Measurements from ENCODE around the gene CFAP221.

CFAP221 gene

DNA sequence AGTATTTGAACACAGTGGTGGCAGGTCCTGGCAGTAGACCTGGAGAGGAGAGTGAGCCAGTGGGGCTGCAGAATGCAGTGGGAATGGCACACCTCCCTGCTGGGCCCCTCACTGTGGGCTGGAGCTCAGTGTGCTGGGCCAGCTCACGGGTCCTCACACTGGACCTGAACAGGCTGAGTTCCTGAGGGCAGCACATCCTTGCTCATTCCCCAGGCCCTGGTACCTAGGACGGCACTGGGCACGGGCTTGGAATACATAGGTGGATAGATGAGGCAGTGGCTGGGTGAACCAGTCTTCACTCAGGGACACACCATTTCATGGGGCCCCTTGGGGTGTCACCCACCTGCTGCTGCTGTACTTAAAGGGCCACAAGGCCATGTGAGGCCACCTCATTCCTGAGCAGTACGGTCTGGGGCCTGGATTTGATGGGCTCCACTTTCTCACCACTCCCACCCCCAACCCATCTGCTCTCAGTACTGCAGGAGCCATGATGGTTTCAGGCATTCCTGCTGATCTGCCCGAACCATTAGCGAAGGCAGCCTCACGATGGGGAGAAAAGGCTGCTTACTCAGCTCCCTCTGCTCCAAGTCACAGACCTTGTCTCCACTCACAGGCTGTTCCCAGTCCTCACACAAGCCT, 138.9 kb downstream of the CFAP221 start:
- no peak for DNase-seq

DNA sequence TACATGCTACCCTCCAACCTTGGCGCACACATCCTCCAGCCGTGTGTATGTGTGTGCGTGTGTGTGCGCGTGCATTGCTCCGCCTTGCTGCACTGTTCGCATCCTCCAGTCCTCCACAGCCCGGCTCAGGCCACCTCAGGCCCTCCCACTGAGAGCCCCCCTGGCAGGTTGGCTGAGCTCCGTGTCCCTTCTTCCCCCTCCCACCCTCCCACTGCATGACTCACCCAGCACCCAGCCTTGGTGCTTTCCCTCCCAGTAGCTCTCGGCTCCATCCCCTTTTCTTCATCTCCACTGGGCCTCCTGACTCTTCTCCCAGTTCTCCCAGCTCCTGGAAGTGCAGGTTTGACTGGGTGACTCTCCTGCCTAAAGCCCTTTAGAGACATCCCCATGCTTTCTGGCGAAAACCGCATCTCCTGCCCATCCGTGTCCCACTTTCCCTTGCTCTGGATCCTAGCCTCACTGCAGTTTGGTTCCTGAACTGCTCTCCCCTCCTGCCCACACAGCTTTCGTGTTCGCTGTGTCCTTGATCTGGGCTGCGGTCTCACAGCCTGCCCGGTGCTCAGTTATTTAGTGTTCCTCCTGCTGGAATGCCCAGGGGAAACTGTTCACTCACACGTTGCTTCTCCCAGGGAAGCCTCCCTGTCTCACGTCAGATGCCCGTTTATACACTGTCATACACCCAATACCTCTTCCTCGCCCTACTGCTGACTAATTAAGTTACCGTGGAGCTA, 139.6 kb downstream of the CFAP221 start:
- DNase-seq: no peak

DNA sequence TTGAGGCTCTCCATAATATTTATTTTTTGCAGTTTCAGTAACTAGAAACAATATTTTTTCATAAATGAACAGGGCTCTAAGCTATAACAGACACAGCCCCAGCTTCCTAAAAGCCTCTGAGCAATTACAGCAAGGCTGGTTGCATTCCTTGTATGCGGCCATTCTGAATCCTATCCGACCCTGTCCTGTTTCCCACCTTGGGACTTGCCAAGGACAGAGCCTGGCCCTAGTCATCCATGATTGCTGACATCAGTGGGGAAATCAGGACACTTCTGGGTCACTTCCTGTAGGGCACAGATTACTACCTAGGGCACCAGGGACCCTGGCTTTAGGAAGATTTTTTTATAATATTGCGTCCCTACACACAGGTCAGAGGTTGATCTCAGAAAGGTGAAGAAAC, 140.3 kb downstream of the CFAP221 start:
- DNase-seq: no peak

DNA sequence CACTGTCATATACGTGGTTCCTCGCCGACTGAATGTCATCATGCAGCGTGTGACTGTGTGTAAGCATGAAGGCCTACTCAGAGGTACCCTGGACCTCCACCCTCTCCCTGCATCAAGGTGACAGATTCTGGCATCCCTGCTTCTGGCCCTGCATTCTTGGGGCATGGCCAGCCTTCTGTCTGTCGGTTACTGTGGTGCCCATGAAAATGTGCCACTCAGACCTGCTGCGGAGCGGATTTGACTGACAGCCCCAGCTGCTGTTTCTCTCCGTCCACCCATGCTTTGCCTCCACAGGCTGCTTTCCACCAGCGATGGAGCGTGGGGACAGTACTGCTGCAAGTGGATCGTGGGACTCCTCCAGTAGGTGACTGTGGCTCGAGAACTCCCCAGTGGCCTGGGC, 144.4 kb downstream of the CFAP221 start:
- DNase-seq: no peak

DNA sequence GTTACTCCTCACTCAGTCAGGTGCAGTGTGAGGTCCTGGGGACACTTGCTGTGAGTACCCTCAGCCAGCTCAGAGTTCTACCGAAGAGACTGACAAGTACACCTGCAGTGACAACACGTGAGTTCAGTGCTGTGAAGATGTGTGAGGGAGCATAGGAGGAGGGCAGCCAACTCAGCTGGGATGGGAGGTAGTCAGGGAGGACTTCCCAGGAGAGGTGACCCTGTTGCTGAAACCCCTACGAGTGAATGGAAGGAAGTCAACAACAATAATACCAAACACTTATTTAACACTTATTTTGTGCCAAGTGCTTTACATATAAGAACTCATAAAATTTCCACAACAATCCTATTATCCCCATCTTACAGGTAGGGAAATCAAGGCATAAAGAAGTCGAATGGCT, 145.0 kb downstream of the CFAP221 start:
- no peak for DNase-seq

DNA sequence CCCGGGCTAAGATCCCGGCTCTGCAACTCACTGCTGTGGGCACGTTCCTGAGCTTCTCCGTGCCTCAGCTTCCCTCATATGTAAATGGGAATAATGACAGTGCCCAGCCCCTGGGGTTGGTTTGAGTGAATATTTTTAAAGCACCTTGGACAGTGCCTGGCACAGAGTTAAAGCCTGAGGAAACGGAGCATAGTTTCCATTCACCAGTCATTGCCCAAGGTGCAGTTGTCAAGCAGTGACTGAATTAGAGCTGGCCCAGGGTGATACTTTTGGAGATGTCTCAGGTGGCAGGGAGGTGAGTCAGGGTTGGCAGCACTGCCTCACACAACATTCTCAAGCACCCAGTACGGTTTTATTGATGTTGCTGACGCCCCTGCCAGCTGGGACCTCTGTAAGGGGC, 146.9 kb downstream of the CFAP221 start:
- no peak for DNase-seq

DNA sequence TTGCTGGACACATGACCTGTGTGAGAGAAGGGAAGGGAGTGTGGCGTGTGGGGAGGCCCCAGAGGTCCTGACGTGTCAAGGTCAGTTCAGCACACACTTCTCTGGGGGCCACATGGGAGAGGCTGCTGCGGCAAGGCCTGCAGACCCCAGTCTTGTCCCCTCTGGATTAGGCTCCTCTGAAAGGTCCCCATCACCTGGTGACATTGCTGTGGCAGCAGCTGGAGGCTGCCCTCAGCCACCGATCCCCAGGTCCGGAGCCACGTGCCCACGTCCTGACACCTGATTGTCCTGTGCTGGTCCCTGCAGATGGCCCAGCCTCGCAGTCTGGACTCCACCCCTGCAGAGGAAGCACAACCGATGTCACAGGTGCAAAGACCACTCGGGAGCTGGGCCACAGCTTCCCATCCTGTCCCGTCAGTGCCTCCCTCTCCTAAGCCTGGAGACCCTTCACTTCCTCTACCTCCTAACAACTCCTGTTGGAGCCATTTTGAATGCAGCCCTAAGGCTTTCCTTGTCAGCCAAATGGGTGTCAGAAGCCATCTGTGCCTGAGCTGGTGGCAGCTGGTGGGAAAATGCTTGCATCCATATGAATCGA, 147.5 kb downstream of the CFAP221 start:
- no peak for DNase-seq

DNA sequence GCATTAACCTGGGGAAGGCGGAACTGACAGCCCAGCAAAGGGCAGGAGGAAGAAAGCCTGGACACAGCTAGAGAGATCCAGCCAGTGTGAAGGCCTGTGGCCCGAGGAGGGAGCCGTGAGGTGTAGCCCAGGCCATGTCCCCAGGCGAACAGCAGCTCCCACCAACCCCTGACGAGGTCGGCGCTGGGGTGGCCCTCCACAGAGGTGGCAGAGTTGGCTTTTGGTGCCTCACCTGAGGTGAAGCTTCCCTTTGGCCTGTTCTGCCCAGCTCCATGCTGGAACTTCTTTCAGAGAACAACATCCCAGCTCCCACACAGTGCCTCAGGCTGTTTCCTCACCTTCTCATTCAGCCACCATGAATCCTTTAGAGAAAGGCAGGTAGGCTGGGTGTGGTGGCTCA, 148.1 kb downstream of the CFAP221 start:
- DNase-seq: no peak

DNA sequence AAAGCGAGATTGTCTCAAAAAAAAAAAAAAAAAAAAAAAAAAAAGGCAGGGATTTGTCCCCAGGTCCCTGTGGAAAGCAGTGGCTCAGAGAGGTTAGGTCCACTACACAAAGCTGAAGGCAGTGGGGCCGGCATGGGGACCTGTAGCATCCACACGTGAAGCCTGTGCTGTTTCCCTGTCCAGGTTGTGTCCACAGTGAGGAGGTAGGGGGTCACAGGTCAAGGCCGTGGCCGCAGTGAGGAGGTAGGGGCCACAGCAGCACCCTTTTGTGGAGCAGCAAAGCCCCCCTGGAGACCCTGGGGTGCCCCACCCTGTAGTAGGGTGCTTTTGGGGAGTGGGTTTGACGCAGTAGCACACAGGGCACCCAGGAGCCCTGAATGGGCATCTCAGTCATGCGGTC, 148.7 kb downstream of the CFAP221 start:
- DNase-seq: no peak

DNA sequence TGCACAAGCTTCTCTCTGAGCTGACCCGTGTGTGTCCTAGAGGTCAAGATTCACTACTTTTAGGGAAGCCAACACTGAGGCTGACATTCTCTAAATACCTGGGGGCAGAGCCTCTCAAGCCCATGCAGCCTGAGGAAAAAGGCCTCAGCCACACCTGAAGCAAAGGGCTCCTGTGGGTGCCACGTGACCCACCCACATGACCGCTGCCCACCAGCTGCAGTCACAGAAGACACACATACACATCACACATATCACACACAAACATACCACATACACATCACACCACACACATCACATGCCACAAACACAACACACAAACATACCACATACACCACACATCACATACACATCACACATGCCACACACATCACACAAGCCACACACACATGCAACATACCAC, 149.3 kb downstream of the CFAP221 start:
- no peak for DNase-seq

DNA sequence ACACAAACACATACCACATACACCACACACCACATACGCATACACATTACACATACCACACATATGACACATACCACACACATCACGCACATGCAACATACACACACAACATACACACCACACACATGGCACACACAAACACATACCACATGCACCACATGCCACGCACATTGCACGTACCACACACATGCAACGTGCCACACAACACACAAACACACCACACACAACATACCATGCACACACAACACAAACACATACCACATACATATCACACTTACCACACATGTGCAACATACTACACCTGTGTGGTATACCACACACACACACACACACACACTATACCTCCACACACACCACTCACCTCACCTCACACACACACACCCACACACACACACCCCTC, 149.7 kb downstream of the CFAP221 start:
- no peak for DNase-seq

DNA sequence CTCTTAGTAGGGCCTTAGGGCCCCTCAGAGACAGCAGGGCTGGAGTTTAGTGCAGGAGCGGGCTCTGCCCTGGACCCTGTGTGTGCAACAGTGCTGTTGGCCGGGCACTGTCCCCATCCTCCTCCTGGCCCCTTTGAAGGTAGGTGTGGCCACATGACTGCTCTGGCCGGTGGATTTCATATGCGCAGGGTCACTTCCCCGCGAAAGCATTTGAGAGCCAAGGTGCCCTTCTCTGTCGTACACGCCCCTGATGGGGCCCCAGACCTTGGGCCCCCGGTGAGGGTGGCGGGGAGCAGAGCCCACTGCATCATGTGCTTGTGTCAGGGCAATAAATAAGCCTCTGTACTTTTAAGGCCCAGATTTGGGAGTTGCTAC, 150.2 kb downstream of the CFAP221 start:
- no peak for DNase-seq

DNA sequence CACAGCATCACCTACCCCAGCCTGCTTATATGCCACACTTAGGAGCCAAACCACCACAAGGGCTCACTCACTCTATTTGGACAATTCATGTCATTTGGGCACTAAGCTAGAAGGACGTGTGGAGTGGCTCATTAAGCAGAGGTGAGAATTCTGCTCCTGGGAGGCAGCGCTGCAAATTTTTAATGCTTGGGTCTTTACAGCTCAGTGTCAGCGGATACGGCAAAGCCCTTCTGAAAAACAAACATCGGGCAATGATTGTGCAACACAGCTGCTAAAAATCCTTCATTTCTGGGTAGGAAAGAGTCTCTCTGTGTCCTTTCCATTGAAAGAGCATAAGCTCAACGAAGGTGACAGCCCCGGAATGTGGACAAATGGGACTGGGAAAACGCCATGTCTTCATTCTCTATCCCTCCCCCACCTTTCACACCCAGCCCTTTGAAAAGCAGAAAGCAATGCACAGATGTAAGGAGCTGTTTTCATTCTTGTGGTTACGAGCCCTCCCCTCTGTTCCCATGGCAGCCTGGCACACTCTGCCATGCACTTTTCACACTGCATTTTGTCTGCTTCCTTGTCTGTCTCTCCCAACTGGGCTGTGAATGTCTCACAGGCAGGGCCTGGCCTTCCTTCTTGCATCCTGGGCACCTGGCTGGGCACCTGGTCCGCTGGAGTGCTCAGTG, 150.7 kb downstream of the CFAP221 start:
- DNase-seq: peak; percentile 61

DNA sequence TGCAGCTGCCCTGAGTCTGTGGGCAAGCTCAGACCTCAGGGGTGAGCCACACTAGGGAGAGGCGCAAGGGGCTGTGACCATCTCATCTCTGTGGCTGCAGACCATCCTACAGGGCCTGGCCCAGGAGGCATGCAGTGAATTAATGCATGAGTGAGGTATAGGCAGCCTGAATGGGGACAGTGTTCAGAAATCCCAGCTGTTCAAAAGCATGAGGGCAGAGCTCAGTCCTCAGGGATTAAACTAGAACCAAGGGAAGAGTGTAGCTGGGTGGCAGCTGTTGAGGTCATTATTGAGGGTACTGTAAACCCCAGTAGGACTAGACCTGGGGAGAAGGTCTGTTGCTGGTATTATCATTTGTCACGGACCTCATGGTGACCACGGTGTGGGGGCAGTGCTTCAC, 151.8 kb downstream of the CFAP221 start:
- no peak for DNase-seq

DNA sequence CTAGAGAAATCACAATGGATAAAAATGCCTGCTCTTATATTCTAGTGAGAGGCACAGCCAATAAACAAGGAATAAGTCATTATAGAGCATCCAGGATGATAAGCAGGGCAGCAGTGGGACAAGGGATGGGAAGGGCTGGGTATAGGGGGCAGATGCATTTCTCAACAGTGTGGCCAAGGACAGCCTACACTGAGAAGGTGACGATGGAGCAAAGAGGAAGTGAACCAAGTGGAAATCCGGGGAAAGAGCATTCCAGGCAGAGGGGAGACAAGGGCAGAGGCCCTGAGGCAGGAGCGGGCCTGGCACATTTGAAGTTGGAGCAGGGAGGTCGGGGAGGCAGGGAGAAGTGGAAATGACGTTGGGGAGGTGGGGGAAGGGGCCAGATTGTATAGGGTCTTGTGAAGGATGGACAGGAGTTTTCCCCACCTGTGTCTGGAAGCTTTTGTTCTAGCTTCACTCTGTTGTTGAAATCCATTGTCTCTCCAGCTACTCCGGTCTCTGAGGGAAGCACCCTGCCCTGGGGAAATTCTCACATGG, 152.3 kb downstream of the CFAP221 start:
- DNase-seq: no peak

DNA sequence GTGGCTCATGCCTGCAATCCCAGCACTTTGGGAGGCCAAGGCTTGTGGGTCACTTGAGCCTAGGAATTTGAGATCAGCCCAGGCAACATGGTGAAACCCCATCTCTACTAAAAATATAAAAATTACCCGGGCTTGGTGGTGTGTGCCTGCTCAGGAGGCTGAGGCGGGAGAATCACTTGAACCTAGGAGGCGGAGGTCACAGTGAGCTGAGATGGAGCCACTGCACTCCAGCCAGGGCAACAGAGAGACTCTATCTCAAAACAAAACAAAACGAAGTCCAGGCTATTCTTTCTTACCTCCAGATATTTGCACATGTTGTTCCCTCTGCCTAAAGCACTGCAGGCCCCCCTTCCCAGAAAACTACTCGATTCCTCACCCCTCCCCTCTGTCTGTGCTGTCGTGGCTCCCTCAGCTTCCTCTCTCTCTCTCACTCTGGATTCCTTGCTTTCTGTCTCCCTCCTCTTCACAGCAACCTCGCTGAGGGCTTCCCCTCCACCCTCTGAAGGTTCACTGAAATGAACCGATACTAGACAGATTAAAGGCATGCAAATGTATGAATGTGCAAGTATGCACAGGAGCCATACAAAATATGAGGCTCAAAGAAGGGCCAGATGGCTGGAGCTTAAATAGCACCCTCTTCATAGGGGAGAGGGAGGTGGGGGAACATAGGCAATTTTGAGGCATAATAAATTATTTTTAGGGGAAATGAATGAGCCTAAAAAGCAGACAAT, 153.2 kb downstream of the CFAP221 start:
- no peak for DNase-seq

DNA sequence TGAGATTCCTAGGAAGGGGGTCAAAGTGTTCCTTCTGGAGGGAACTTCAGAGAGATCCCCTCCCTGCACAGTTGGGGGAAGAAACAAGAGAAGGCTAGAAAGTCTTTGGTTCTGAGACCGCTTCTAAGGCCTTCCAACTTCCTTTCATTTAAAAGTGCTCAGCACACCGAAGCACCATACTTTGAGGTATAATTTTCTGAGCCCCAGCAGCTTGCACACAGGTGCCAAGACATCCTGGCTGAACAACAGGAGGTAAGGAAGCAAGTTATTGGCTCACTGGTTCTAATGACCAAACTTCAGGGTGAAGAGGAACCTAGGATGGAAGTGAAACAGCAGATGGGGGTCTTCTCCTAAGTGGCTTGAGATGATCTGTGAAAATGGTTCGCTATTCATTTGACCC, 154.0 kb downstream of the CFAP221 start:
- no peak for DNase-seq

DNA sequence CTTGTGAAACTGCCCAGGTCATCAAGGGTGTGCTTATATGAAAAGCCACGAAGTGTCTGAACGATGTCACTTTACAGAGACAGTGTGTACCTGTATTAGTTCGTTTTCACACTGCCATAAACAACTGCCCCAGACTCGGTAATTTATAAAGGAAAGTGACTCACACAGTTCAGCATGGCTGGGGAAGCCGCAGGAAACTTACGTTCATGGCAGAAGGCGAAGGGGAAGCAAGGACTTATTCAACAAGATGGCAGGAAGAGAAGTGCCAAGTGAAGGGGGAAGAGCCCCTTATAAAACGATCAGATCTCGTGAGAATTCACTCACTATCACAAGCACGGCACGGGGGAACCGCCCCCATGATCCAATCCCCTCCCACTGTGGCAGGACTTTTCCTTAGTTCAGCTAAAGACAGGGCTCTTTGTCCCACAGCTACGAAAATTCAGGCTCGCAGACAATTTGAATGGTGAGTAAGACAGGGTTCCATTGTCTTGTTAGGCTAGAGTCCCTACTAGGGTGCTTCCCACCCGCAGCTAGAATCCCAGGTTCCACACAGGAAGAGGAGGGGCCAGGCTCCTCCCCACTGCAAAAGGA, 154.9 kb downstream of the CFAP221 start:
- no peak for DNase-seq

DNA sequence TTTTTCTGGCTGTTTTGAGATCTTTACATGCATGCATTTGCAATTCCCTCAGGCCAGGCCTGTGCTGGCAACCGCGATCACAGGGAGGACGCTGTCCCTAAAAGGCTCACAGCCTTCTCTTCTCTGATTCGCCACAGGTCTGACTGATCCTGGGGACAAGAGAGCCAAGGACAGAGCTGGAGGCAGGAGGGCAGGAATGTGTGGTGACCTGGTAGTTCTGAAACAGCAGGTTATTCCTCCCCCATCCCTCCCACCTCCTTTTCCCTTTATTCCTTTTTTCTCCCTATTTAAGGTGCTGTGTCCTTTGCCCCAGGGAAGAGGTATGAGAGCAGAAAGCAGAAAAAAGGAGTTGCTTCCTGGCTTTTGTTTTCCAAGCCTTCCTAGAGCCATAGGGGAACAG, 156.6 kb downstream of the CFAP221 start:
- DNase-seq: no peak

DNA sequence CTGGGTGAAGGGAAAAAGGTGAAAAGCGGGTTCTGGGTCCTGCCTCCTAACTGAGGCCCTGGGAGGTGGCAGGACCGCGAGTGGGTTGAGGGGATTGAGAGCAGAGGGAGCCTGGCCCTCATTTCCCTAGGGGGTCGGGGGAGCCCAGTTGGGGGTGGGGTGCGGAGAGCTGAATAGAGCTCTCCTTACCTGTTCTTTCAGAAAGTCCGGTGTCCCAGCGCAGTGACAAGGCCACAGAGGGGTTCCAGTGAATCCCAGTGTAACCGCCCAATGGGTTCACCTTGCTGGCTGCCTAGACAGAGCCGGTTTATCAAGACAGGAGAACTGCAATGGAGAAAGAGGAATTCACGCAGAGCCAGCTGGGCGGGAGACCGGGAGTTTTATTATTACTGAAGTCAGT, 157.1 kb downstream of the CFAP221 start:
- no peak for DNase-seq

DNA sequence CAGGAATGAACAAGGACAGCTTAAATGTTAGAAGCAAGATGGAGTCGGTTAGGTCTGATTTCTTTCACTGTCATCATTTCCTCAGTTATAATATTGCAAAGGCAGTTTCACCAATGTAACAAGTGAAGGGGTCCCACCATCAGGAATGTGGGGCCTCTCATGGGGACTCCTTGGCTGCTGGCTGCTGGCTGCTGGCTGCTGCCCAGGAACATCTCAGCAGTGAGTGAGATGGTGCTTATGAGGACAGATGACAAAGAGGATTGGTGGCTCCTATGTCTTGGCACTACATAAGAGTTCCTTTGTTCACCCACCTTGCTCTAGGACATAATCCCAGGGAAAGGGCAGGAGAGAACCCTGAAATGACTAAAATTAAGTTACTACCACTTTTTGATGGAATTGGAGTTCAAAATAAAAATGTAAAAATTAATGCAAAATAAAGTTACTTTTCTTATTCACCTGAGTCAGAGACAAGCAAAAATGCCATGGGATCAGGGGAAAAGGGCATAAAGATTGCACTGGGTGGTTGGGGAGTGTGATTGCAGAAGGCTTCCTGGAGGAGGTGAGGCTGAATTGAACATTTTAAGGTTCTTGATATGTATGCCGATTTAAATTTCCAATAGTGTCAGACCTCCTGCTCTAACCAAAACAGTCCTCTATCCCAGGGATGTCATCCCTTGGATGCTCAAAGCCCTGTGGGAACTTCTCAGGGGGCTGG, 158.1 kb downstream of the CFAP221 start:
- no peak for DNase-seq

DNA sequence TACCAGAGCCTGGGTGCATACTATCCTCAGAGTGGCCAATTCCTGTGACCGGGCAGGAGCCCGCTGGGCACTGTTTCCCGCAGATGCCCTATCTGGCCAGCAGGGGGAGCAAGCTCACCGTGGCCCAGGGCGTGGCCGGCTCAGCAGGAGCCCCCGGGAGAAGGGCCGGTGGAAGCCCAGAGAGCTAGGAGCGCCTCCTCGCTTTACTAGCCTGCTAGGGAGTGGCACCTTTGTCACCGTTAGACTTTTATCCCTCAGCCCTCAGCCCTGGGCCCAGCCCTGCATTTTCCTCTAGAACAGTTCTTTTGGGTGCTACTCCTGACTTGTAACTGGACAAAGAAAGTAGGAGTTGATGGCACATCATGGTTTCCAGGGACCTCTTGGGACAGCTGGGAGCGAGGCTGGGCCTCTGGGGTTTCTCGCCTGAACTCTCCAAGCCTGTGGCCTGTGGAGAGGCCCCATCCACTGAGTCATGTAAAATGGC, 158.7 kb downstream of the CFAP221 start:
- peak; percentile 69 for DNase-seq
